ENCODE data around the gene C3orf22.

The C3orf22 gene

DNA sequence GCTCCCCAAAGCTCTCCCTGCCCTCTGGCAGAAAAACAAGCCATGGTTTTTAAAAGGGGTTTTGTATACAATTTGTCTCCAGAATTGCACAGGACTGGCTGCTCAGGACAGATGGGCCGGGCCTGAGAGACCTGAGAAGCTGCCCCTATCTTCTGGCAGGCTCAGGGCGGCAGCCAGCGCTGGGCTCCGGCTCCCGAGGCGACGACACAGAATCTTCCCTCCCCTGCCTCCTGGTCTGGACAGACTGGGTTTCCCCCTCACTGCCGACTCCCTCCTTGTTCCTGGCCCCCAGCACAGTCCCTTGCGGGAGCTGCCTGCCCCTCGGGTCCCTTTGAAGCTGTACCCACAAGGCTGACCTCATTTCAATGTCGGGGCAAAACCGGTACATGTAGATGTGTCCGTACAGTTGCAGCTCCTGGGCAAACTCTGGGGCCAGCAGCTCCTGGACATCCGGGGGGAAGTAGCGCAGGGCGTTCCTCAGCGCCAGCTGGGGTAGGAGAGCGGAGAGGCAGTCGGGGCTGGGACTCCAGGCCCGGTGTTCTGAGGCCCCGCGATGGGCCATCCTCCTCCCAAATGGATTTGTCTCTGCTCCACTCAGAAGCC, 48.3 kb downstream of the C3orf22 start:
- no peak for DNase-seq

DNA sequence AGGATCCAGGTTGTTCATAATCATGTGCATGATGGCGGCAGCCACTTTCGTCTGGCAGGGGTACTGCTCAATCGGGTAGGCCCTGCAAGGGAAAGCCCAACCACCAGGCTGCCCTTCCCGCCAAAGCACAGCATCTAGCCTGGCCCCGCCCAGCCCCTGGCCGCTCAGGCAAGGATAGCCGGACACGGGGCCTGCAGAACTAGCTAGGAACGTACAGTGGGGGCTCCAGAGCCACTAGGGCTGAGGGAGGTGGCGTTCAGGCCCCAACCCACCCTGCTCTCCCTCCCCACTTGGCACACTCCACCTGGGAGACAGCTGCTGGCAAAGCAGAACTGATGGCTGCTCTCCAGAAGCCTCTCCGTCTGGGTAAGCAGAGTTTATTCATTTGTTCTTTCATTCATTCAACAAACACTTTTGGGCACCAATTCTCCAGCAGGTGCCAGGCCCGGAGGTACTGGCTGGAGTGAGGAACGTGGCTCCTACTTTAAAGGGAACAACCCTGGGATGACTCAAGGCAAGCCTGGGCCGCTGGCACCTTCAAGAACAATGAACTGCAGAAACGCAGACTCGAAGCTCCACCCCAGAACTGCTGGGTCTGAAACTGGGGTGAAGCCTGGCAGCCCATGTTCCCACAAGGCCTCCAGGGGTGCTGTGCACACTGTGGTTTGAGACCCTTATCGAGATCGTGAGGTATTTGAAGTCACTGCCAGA, 49.0 kb downstream of the C3orf22 start:
- DNase-seq, result no peak

DNA sequence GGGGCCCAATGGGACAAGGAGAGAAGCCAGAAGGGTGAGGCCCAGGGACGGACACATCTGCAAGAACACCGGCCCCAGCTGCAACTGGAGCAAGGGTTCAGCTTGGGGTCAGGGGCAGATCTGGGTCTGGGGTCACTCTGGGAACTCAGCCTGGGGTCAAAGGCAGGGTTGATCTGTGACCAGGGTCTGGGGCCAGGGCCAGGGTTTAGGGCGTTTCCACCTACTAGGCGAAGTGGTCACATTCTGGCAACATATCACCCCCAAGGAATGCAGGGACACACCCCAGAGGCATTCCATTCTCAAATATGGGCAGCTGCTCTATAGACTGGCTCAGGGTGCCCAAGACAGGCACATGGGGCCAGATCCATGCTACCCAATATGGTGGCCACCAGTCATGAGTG, 50.2 kb downstream of the C3orf22 start:
- no peak for DNase-seq

DNA sequence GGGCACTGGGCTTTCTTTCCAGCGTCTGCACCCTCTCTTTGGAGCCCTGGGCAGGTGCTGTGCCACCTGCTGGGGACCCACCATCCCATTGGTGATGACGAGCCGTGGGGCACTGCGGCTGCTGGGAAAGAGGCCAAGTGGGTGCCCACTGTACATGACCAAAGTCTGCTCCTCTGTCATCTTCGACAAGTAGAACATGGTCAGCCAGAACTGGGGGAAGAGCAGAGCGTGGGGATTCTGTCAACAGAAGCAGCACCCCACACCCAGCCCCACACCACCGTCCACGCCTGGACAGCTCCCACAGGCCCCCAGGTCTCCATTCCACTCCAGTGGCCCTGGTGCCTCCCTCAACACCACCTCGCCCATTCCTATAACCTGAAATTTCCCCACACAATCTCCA, 50.8 kb downstream of the C3orf22 start:
- no peak for DNase-seq

DNA sequence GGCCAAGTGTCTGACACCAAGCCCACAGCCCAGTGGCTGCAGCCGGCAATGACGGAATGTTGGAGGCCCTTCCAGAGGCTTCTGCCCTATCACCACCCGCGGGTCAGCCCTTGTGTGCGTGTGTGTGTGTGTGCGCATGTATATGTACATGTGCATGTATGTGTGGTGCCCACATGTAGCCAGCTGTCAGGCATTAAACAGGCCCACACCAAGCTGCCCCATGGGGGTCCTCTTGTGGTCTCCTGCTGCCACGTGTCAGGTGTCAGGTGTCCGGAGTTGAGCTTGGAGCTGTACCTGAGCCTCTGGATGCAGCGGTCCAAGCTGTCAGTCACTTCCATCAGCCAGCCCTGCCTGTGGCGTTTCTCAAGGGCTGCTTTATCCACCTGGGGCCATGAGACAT, 55.0 kb downstream of the C3orf22 start:
- no peak for DNase-seq

DNA sequence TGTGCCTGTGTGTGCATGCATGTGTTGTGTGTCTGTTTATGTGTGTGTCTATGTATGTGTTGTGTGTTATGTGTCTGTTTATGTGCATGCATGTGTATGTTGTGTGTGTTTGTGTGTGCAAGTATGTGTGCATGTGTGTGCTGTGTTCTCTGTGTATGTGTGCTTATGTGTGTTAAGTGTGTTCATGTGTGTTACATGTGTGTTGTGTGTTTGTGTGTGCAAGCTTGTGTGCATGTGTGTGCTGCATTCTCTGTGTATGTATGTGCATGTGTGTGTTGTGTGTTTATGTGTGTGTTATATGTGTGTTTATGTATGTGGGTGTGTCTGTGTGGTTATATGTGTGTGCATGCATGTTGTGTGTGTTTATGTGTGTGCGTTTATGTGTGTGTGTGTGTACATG, 56.1 kb downstream of the C3orf22 start:
- no peak for DNase-seq

DNA sequence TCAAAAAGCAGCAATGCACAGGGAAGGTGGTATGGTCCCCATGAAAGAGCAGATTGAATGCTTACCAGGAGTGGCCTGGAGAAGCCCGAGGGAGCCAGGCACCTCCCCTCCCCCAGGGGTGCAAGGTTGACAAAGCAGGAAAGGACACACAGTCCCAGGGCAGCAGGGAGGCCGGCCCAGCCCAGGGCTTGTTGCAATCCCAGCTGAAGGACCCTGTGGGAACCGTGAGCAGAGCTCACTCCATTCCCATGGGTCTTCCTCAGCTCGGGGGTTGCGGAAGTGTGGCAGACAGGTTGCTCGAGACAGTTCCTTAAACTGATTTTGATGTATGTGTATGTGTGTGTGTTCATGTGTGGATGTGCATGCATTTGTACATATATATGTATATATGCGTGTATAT, 57.0 kb downstream of the C3orf22 start:
- DNase-seq, result no peak

DNA sequence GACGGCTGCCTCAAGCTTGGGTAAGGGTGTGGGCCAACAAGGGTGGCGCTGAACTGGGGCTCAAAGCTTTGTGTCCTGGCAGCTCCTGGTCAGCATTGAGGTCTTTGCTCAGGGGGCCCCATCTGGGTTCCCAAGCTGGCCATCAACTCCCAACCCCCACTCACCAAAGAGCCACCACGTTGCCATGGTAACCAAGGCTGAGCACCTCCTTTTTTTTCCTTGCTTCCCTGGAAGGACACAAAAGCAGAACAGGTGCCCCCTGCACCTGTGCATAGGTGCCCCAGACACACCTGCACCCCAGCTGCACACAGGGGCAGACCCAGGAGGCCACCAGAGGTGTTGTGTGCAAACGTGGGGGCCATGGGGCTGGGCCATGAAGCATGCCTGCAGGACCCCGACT, 57.7 kb downstream of the C3orf22 start:
- DNase-seq, result no peak

DNA sequence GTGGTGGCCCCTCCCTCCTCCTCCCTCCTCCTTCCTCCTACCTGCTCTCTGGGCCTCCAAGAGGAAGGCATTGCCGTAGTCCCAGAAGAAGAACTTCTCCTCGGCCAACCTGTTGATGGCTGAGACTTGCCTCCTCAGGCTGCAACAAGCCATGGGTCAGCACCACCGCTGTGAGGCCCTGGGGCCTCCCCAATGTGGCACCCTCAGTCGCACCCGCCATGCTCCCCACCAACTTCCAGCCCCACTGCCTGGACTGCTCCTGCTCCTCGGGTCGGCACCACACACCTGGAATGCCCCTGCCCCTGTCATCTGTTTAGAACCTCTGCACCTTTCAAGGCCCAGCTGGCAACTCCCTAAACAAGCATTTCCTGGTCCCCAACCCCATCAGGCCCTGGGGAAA, 58.7 kb downstream of the C3orf22 start:
- DNase-seq, result no peak
